ENCODE results near the gene FHL3. TPM values are rescaled to one million over a fixed set of nuclear protein-coding genes. Genes with fewer than 3 reads are reported as not detected.
"Not testable (repeated sequence)": the region's sequence is repeated elsewhere in the genome, so short reads cannot be mapped to it uniquely, and the experiment has no call there.

Gene FHL3
- total RNA-seq, 1 donor from 2014 or later: 1.6 TPM

- ATAC-seq (ENCODE audit: low read depth) (no peak), DNase-seq (no peak)
- ChIA-PET POLR2A (interaction anchor here (0.7 kb wide), 1 partner anchor 75 kb away, joined by 9 read pairs; no protein-coding TSS in a partner anchor), CTCF (no interaction called here)
- Mint-ChIP-seq H3K27me3 (no peaks in the 10 kb centered on the region), H3K36me3 (ENCODE audit: low read depth) (peaks cover 95% of the 10 kb centered on the region), H3K4me1 (no peaks in the 10 kb centered on the region), H3K4me3 (no peak overlapping the region), H3K9me3 (no peaks in the 10 kb centered on the region), H3K27ac (no peak overlapping the region)
- TF ChIP-seq CTCF (IDR thresholded peaks at IDR 0.05): no peak
- intact Hi-C loops (cut with micrococcal nuclease): no loop called here
Observed at GRCh38 chr1:37974567-37974966, 30.7 kb downstream of the FHL3 start.

- ATAC-seq (ENCODE audit: low read depth); CTCF ChIA-PET; H3K9me3 Mint-ChIP-seq; intact Hi-C loops (cut with micrococcal nuclease); POLR2A ChIA-PET; H3K27ac Mint-ChIP-seq; H3K27me3 Mint-ChIP-seq; DNase-seq; H3K4me3 Mint-ChIP-seq; H3K4me1 Mint-ChIP-seq: not testable (repeated sequence)
- peaks cover 95% of the 10 kb centered on the region for H3K36me3 Mint-ChIP-seq (ENCODE audit: low read depth)
Observed at GRCh38 chr1:37973684-37974083, 31.6 kb downstream of the FHL3 start.

GRCh38 chr1:37965301-37965700 is 40.0 kb downstream of the FHL3 start:
- Mint-ChIP-seq H3K27me3 (no peaks in the 10 kb centered on the region), H3K4me1 (no peaks in the 10 kb centered on the region), H3K27ac (no peak overlapping the region), H3K36me3 (ENCODE audit: low read depth) (peaks cover 66% of the 10 kb centered on the region), H3K9me3 (no peaks in the 10 kb centered on the region), H3K4me3 (no peak overlapping the region)
- intact Hi-C loops (cut with micrococcal nuclease): no loop called here
- ChIA-PET CTCF (no interaction called here), POLR2A (no interaction called here)
- TF ChIP-seq CTCF (IDR thresholded peaks at IDR 0.05): no peak
- ATAC-seq (ENCODE audit: low read depth): no peak
- no peak for DNase-seq

GRCh38 chr1:37964106-37964505 is 41.2 kb downstream of the FHL3 start:
- H3K27me3 Mint-ChIP-seq; DNase-seq; CTCF ChIA-PET; H3K27ac Mint-ChIP-seq; ATAC-seq (ENCODE audit: low read depth); intact Hi-C loops (cut with micrococcal nuclease); H3K4me1 Mint-ChIP-seq; POLR2A ChIA-PET; H3K9me3 Mint-ChIP-seq; H3K4me3 Mint-ChIP-seq: not testable (repeated sequence)
- H3K36me3 Mint-ChIP-seq (ENCODE audit: low read depth): peaks cover 66% of the 10 kb centered on the region

GRCh38 chr1:37958690-37959089 is 46.6 kb downstream of the FHL3 start:
- H3K4me1 Mint-ChIP-seq: no peaks in the 10 kb centered on the region
- H3K36me3 Mint-ChIP-seq (ENCODE audit: low read depth): peaks cover 57% of the 10 kb centered on the region
- POLR2A ChIA-PET: no interaction called here
- no peaks in the 10 kb centered on the region for H3K9me3 Mint-ChIP-seq
- H3K27me3 Mint-ChIP-seq: no peaks in the 10 kb centered on the region
- no peak for TF ChIP-seq CTCF (IDR thresholded peaks at IDR 0.05)
- CTCF ChIA-PET: no interaction called here
- ATAC-seq (ENCODE audit: low read depth) (no peak), DNase-seq (no peak)
- no peak overlapping the region for H3K27ac Mint-ChIP-seq
- intact Hi-C loops (cut with micrococcal nuclease): no loop called here
- H3K4me3 Mint-ChIP-seq: no peak overlapping the region

- CTCF ChIA-PET: no interaction called here
- intact Hi-C loops (cut with micrococcal nuclease): no loop called here
- ATAC-seq (ENCODE audit: low read depth) (no peak), DNase-seq (no peak)
- Mint-ChIP-seq H3K27me3 (no peaks in the 10 kb centered on the region), H3K27ac (no peak overlapping the region), H3K4me3 (no peak overlapping the region), H3K9me3 (no peaks in the 10 kb centered on the region), H3K4me1 (no peaks in the 10 kb centered on the region), H3K36me3 (ENCODE audit: low read depth) (peaks cover 38% of the 10 kb centered on the region)
- TF ChIP-seq CTCF (IDR thresholded peaks at IDR 0.05): no peak
- POLR2A ChIA-PET: interaction anchor here (1.2 kb wide), 1 partner anchor 33 kb away, joined by 3 read pairs; no protein-coding TSS in a partner anchor
Observed at GRCh38 chr1:37955685-37956084, 49.6 kb downstream of the FHL3 start.
